Measurements from ENCODE around the gene SLC22A4. TPM values are rescaled to one million over a fixed set of nuclear protein-coding genes. Genes with fewer than 3 reads are reported as not detected.

Gene SLC22A4
- total and polyA plus RNA-seq, 2 of the 8 experiments (the other 6 are each of a cell fraction or from before 2014, with no cell fraction given): 0.45 to 0.60 TPM

DNA sequence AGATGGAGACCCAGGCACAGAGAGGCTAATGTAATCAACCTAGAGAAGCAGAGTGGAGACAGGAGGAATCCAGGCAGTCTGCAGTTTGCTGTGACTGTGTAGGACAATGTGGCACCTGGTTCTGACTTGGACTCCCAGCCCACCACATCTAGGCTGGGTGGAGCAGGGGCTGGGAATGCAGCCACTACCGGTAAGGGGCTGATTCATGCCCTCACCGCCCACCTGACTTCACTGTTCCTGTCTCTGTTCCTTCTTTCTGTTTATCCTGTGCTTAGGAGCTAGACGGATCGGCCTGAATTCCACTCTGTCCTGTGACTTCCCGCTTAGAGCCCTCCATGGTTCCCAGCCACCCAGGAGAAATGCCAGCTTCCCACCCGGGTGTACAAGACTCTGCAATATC lies 34.1 kb upstream of the SLC22A4 start:
- no peak overlapping the region for H4K5ac ChIP-seq (ENCODE audit: insufficient read length, low read depth, low read length)
- no peak overlapping the region for H3K27ac ChIP-seq (ENCODE audit: low read depth, low read length)
- H3K18ac ChIP-seq (ENCODE audit: extremely low read depth, low read length): no peak overlapping the region
- H3K4ac ChIP-seq (replicated peaks; ENCODE audit: insufficient read length, low read depth, low read length): no peak overlapping the region
- H3K9ac ChIP-seq (replicated peaks in 1 of 4; ENCODE audit: extremely low read depth in 1 of 4, low read depth in 3 of 4, low read length in 3 of 4): no peak overlapping the region
- no peaks in the 10 kb centered on the region for H3K36me3 ChIP-seq (ENCODE audit: control insufficient read depth in 2 of 4, insufficient read depth in 4 of 4, low read length in 3 of 4)
- no peak overlapping the region for H2BK120ac ChIP-seq (replicated peaks; ENCODE audit: low read depth, low read length)
- no peaks in the 10 kb centered on the region for H4K20me1 ChIP-seq (replicated peaks in 1 of 2; ENCODE audit: control insufficient read depth in 1 of 2, insufficient read depth in 2 of 2, low read length in 2 of 2)
- peaks cover 0 to 10% (median 9%) of the 10 kb centered on the region in 4 experiments; a peak in 3 of 7 replicates for H3K27me3 ChIP-seq (replicated peaks in 1 of 4; ENCODE audit: control insufficient read depth in 3 of 4, extremely low read depth in 1 of 4, insufficient read depth in 3 of 4, low read length in 3 of 4)
- no peak overlapping the region for H2BK12ac ChIP-seq (ENCODE audit: low read depth, low read length)
- H3K14ac ChIP-seq (ENCODE audit: insufficient read length): no peak overlapping the region
- H3K23me2 ChIP-seq (ENCODE audit: low read depth, low read length): peaks cover 10% of the 10 kb centered on the region; the same call in 1 of the 2 replicates
- no peak overlapping the region for H4K8ac ChIP-seq (ENCODE audit: extremely low read depth, insufficient read depth, low read length)
- H3K56ac ChIP-seq (replicated peaks; ENCODE audit: insufficient read length, low read depth, low read length): no peak overlapping the region
- DNase-seq (ENCODE audit: low read depth in 1 of 2, low spot score in 2 of 2) (peak in 1 of 2 experiments; percentile 13), FAIRE-seq (no peak)
- H3K4me3 ChIP-seq (ENCODE audit: extremely low read depth in 1 of 4, insufficient read depth in 2 of 4, low read depth in 3 of 4, low read length in 4 of 4): no peak overlapping the region
- ChIA-PET POLR2A (ENCODE audit: partially characterized antibody) (no interaction called here), CTCF (ENCODE audit: partially characterized antibody) (interaction anchor here (0.8 to 5.2 kb wide), 4 partner anchors 11 to 21 kb away, joined by 3 to 54 read pairs (median 26); no protein-coding TSS in a partner anchor)
- no peak overlapping the region for H2BK5ac ChIP-seq (ENCODE audit: low read depth, low read length)
- 0 out of 2 replicates have a peak overlapping the region, but pooled peaks have one; percentile 3 for H2AK5ac ChIP-seq (ENCODE audit: low read depth, low read length)
- no peaks in the 10 kb centered on the region for H3K9me3 ChIP-seq (ENCODE audit: insufficient read depth in 2 of 2, low read depth in 1 of 2, low read length in 1 of 2)
- H3K4me2 ChIP-seq (ENCODE audit: insufficient read depth in 1 of 2, low read depth in 2 of 2, low read length in 2 of 2): no peak overlapping the region
- H3K23ac ChIP-seq (ENCODE audit: insufficient read length): no peak overlapping the region
- no peak overlapping the region for H2AFZ ChIP-seq (ENCODE audit: low read length)
- H3K79me2 ChIP-seq (ENCODE audit: control insufficient read depth in 1 of 2, insufficient read depth in 2 of 2, low read length in 2 of 2): no peaks in the 10 kb centered on the region
- no peak overlapping the region for H2BK15ac ChIP-seq (ENCODE audit: low read length)
- H4K91ac ChIP-seq (replicated peaks; ENCODE audit: insufficient read length, low read length): no peak overlapping the region
- H3K79me1 ChIP-seq (ENCODE audit: low read depth, low read length): no peaks in the 10 kb centered on the region; the same call in 1 of the 2 replicates
- 87% methylated on average over 6 of the region's 6 CpGs; no CpG with 5 or more reads in 1 of the 2 experiments for WGBS, 2 experiments (ENCODE audit: extremely low coverage in 1 of 2, insufficient coverage in 1 of 2, insufficient read length in 1 of 2, insufficient replicate concordance in 2 of 2, low coverage in 1 of 2, low lambda C conversion rate in 2 of 2, missing lambda C conversion rate in 1 of 2)
- peaks cover 0 to 19% (median 6%) of the 10 kb centered on the region in 4 experiments; a peak in 6 of 7 replicates for H3K4me1 ChIP-seq (replicated peaks in 1 of 4; ENCODE audit: control insufficient read depth in 3 of 4, insufficient read depth in 4 of 4, low read length in 3 of 4)
- H2BK20ac ChIP-seq (ENCODE audit: low read length): no peak overlapping the region
- no peak for TF ChIP-seq MAFK (IDR thresholded peaks at IDR 0.05; ENCODE audit: low read depth, low read length)
- no peak for TF ChIP-seq TAF1 (IDR thresholded peaks at IDR 0.05; ENCODE audit: low read depth, low read length)
- TF ChIP-seq TEAD4 (IDR thresholded peaks at IDR 0.05; ENCODE audit: low read depth, low read length): no peak
- no peak for TF ChIP-seq SIRT6 (IDR thresholded peaks at IDR 0.05; ENCODE audit: low read length)
- TF ChIP-seq HDAC6 (IDR thresholded peaks at IDR 0.05; ENCODE audit: low read depth, low read length): no peak
- no peak for TF ChIP-seq TBP (IDR thresholded peaks at IDR 0.05; ENCODE audit: low read depth, low read length)
- TF ChIP-seq TAF7 (optimal IDR thresholded peaks at IDR 0.05; ENCODE audit: borderline replicate concordance, low read depth, low read length): no peak
- TF ChIP-seq, protein P1, sequence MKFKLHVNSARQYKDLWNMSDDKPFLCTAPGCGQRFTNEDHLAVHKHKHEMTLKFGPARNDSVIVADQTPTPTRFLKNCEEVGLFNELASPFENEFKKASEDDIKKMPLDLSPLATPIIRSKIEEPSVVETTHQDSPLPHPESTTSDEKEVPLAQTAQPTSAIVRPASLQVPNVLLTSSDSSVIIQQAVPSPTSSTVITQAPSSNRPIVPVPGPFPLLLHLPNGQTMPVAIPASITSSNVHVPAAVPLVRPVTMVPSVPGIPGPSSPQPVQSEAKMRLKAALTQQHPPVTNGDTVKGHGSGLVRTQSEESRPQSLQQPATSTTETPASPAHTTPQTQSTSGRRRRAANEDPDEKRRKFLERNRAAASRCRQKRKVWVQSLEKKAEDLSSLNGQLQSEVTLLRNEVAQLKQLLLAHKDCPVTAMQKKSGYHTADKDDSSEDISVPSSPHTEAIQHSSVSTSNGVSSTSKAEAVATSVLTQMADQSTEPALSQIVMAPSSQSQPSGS (IDR thresholded peaks at IDR 0.05; ENCODE audit: low read length): no peak
- no peak for TF ChIP-seq CREB1 (IDR thresholded peaks at IDR 0.05)
- no peak for TF ChIP-seq EP300 (IDR thresholded peaks at IDR 0.05; ENCODE audit: borderline replicate concordance in 1 of 2, low read depth in 2 of 2, low read length in 2 of 2)
- TF ChIP-seq EGR1 (IDR thresholded peaks at IDR 0.05; ENCODE audit: borderline replicate concordance, low read depth, low read length): no peak
- TF ChIP-seq, protein P2, sequence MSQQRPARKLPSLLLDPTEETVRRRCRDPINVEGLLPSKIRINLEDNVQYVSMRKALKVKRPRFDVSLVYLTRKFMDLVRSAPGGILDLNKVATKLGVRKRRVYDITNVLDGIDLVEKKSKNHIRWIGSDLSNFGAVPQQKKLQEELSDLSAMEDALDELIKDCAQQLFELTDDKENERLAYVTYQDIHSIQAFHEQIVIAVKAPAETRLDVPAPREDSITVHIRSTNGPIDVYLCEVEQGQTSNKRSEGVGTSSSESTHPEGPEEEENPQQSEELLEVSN (IDR thresholded peaks at IDR 0.05): no peak

Data from H1 (cell line).